SHP77 treated with DMSO at 0.1 percent for 48 hours (cell line): Measurements from ENCODE around the gene TSKU.

ENCODE experiments used
- DNase-seq: peaks from one replicate; lab custom pipeline; 2025; lab: John Stamatoyannopoulos, UW

The TSKU gene

DNA sequence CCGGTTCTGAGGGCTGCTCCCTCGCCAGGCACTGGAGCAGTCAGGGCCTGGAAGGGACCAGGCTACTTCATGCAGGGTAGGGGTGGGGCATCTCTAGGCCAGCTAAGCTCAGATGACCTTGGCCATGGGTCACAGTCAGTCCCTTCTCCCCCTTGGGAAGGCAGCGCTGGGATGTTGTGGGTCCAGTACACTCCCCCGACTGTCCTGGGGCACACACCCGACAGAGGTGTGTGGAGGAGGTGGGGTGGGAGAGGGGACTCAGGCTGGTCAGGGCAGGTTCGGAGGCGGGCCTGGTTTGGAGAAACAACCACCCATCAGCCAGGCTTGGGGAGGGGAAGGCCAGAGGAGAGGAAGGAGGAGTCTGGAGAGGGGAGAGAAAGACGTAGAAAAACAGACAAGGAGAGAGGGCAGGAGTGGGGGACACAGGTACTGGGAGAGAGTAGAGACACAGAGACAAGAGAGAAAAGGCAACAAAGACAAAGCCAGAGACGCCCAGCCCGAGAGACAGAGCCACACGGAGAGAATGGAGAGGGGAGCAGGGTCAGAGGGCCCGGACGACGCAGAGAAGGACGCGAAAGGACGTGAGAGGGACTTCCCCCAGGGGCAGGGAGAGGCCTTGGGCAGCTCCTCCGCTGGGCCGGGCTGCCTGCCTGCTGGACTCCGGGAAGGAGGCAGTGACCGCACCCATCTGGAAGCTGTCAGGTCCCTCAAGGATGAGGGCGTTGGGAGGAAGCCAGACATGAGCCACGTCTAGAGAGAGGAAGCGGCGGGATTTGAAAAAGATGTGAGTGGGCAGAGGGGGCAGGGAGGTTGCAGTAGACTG is 30.6 kb upstream of the TSKU start:
- no peak for DNase-seq

DNA sequence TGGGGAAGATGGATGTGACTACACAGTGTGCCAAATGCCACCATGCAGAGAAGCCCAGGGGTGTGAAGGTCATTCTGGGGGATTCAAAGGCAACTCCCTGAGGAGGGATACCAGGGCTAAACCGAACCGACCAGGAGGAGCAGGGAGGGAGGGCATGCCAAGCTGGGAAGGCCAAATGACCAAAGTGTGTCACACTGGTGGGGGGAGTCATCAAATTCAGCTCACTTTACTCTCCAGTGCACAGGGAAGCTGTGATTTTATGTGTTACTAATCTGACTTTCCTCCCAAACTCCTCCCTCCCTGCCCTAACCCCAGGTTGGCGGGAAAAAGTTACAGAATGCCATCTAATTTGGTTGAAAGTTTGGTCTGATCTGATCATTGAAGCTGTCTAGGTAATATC is 29.7 kb upstream of the TSKU start:
- no peak for DNase-seq

DNA sequence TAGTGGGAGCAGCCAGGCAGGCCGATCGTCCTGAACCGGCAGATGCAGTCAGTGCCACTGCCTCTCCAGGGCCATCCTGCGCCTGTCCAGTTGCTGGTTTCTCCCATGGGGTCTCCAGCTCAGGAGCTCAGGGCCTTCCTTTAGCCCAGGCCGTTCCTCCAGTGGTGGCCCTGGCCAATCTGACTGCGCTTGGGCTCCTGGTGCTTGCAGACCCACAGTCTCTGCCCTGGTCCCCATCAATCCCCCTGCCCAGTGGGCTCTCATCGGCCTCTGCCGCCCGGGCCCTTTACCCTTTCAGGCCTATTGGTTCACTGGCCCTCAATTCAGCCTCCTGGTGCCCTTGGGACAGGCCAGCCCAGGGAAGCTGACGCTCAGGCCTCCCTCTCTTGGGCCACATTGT is 29.2 kb upstream of the TSKU start:
- no peak for DNase-seq

DNA sequence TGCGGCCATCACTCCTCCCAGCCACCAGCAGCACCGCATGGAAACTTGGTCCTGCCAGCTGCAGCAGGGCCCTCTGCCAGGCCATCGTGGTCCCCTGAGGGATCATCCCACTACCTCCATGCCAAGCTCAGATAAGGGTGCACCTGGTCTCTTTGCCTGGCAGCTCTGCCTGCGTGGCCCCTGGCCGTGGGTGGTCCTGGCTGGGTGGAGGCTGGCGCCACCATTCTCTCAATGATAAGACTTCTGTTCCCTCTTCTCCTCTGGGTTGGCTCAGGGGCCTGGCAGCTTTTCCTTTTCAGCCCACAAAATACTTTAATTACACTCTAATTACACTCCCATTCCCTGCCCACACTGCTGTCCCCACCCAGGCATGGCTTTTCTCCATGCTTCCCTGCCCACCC is 26.8 kb upstream of the TSKU start:
- no peak for DNase-seq

DNA sequence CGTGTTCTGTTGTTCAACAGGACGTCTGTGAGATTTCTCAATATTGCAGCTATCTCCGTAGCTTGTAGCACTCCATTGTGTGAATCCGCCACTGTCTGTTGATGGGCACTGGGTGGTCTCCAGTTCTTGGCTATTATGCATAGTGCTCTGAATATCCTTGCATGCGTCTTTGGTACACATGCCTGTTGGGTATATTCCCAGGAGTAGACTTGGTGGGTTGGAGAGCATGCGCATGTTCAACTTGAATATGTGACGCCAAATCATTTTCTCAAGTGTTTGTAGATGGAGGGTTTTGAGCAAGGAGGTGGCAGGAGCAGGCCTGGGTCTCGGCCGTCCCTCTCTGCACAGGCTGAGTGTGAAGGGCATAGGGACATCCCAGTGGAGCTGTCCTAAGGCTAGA is 24.8 kb upstream of the TSKU start:
- no peak for DNase-seq

DNA sequence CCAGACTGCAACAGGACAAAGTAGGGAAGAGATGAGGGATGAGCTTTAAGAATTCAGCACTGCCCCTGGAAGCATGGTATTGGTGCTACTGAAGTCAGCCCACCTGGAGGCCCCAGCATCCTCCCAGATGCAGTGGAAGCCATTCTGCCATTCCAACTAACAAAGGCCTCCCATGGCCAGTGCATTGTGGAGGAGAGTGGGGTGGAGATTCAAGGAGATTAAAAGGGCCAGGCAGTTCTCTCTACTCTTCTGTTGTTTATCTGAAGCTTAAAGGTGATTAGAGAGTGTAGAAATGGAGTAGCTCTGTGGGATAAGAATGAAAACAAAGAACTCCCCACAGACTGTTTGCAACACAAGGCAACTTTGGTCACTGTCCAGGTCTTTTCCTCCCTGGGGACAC is 24.1 kb upstream of the TSKU start:
- no peak for DNase-seq

DNA sequence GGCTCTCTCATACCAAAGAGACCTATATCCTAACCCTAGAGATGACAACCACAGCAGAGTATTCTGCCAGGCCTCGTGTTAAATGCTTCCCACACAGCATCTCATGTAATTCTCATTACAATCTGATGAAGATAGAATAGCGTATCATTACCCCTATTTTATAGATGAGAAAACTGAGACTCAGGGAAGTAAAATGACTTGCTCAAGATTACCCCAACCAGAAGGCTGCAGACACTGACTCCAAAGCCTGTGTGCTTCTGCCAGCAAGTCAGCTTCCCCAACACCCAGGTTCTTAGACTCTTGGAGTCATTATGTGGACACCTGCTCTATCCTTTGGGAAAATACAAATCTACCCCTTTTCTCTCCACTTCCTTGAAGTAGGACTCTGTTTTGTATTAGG is 23.6 kb upstream of the TSKU start:
- DNase-seq, result no peak

- DNase-seq, result no peak
These were observed 22.9 kb upstream of the TSKU start for GRCh38 chr11:76760236-76760635.

DNA sequence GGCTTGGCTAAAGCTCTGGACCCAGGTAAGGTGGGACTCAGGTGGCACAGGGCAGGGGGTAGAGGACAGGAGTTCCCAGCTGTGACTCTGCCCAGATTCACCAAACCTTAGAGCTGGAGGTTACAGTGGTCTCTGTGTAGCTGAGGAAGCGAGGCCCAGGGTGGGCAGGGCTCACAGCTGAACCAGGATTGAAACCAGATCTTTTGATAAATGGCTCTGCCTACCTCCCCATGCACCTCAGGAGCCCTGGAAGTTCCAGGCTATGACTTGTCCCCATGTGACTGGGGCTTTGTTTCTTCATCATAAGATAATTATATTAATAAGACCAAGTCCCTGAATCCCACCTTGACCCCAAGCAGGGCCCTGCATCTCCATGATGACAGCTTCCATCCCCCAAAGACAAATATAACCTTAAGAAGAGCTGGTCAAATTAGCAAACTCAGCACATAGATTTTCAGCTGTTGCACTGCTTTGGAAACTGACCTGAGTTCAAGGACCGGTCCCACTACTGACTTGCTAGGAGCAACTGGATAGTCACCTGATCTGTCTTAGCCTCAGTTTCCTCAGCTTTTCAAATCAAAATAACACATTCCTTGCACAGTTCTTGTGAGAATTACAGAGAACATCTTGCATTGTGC is 21.3 kb upstream of the TSKU start:
- no peak for DNase-seq

DNA sequence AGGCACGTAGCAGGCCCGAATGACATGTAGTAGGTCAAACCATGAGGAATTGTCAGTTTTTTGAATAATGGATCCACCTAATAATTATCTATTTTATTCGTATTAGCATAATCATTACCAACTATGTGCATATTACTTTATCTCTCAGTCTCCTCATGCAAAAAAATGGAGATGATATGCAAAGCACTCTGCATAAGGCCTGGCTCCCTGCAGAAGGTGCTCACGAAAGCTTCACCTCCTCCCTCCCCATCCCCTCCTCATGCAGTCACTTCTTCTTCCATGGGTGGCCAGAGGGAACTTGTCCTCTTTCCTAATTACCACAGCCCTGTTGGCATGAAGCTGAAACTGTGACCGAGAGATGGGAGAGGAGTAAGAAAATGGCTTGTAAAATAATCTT is 20.8 kb upstream of the TSKU start:
- DNase-seq, result no peak

- DNase-seq, result no peak
These were observed 20.1 kb upstream of the TSKU start for GRCh38 chr11:76762867-76763572.

DNA sequence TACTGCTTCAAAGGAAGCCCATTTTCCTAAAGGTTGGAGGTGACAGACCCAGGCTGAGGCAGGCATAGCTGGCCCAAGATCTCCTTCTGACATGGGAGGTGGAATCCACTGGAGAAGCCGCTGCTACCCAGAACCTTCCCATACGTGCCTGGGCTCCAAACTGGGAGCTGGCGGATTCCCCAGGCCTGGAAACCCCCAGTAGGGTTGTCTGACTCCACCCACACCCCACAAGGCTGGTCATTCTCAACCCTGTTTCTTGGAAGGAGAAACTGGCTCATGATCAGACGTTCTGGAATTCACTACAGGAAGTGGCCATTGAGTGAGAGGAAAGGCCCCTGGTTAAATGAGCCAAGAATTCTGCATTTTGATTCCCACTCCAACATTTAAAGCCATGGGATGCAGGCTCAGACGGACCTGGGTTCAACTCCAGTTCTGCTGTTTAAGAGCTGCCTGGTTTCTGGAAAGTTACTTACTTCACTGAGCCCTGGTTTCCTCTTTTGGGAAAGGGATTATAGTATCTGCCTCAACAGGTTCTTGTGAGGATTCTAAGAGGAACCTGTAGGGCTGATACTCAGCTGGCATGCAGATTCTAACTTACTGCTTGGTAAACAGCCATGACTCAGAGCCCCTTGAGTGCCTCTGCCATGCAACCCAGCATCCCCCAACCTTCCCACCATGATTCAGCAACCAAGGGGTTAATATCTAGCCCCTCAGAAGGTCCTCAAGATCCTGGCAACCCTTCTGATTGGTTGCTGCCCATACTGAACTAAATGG is 19.4 kb upstream of the TSKU start:
- no peak for DNase-seq

GRCh38 chr11:76764941-76765665 is 18.1 kb upstream of the TSKU start:
- DNase-seq, result no peak

- DNase-seq, result no peak
These were observed 17.2 kb upstream of the TSKU start for GRCh38 chr11:76765863-76766350.

GRCh38 chr11:76766521-76766920 is 16.6 kb upstream of the TSKU start:
- no peak for DNase-seq

DNA sequence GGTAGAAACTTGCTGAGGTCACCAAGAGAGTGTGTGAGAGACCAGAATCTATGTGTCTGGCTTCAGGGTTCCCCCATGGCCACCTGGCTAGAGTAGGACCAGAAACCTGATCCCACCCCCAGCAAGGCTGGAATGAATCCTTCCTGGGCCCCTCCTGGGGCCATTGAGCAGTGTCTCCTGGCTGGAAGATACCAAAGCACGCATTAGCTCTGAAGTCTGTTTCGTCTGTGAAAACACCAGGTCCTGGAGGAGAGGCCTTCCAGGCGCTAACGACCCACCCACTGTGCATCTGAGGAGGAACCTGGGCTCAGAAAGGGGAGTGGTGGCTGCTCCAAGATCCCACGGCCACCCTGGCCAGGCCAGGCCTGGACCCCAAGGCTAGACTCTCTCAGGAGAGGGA is 15.5 kb upstream of the TSKU start:
- no peak for DNase-seq

DNA sequence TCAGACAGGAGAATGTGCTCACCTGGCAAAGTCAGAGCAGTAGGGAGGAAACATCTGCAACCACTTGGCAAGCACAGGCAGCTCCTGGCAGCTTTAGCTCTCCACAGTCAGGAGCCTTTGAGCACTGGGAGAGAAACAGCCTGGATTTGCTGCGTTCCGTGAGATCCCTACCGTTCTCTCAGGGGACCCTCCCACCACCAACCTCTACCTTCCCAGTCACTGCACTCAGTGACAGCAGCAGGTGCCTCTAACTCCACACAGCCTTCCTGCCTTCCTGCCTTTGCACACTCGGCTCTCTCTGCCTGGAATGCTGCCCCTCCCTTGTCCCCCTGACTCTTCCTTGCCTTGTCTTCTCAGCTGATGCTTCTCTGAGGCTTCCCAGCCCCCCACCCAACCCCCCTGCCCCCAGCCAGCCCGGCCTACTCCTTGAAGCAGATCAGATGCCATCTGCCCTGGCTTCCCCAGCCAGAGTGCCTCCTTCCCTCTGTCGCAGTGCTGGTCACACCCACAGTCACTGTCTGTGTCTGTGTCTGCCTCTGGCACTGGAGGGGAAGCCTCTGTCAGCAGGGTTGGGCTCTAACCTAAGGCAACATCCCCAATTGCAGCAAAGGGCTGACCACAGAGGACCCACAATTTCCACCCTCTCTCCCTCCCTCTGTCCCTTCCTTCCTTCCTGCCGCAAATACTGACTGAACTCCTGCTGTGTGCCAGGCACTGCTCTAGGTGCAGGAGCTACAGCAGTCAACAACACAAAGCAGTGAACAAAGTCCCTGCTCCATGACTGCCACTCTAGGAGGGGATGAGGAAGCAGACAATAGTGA is 14.9 kb upstream of the TSKU start:
- DNase-seq, result peak; percentile 45

GRCh38 chr11:76768909-76769560 is 14.1 kb upstream of the TSKU start:
- no peak for DNase-seq

- DNase-seq, result no peak
These were observed 13.2 kb upstream of the TSKU start for GRCh38 chr11:76769645-76770586.
